B cell (primary cell): ENCODE results near the gene TEP1. TPM values are rescaled to one million over a fixed set of nuclear protein-coding genes. Genes with fewer than 3 reads are reported as not detected.

Experiments
- ATAC-seq: fragments of 200-7000 bp; cut with Tn5 transposase; one replicate; pipeline ENCODE4 v1.10.0; 2021; ENCODE audit warnings: low read depth, mild to moderate bottlenecking, moderate number of reproducible peaks, moderate library complexity
- CTCF ChIA-PET: fragments of 350-600 bp; sonication (Branson Sonifier 250); formaldehyde crosslinking; loops from one replicate; lab custom pipeline; 2021; ENCODE audit warnings: antibody characterized with exemption, inconsistent platforms; lab: Charles Lee
- POLR2A ChIA-PET: fragments of 350-600 bp; sonication (Branson Sonifier 250); formaldehyde crosslinking; loops from one replicate; lab custom pipeline; 2021; ENCODE audit warnings: antibody characterized with exemption; lab: Charles Lee
- DNase-seq: peaks from one replicate; pipeline ENCODE4 v3.0.0; 2013
- H2AFZ ChIP-seq: 2 replicates; pipeline ENCODE4 v1.6.1; 2012; ENCODE audit warnings: mild to moderate bottlenecking, low read depth, low read length; ENCODE audit not compliant: insufficient read depth, poor library complexity, severe bottlenecking
- H3K27ac ChIP-seq, 2 donors: 1 replicate in 1 of 2; 2 replicates in 1 of 2; pipeline ENCODE4 v1.5.1; 2012 to 2013; ENCODE audit warnings: low read length in 2 of 2, mild to moderate bottlenecking in 2 of 2, moderate library complexity in 1 of 2
- H3K27me3 ChIP-seq, 4 experiments: fragments of 200-600 bp in 1 of 4; sonication (generic) in 1 of 4; replicated peaks in 1 of 4; 1 replicate in 2 of 4; 2 replicates in 2 of 4; pipeline versions ENCODE4 v1.6.1 to v1.7.0; 2013 to 2016; ENCODE audit warnings: low read length in 3 of 4, mild to moderate bottlenecking in 2 of 4, mixed read lengths in 1 of 4, moderate library complexity in 1 of 4; ENCODE audit not compliant: insufficient read depth in 4 of 4, control insufficient read depth in 3 of 4; ENCODE audit errors: control extremely low read depth in 1 of 4
- H3K36me3 ChIP-seq, 2 experiments: replicated peaks in 1 of 2; 1 replicate in 1 of 2; 2 replicates in 1 of 2; pipeline versions ENCODE4 v1.6.1 to v1.7.1; 2013; ENCODE audit warnings: low read length in 1 of 2; ENCODE audit not compliant: insufficient read depth in 2 of 2, control insufficient read depth in 1 of 2; ENCODE audit errors: control extremely low read depth in 1 of 2, extremely low read depth in 1 of 2
- H3K4me1 ChIP-seq, 2 donors: fragments of 200-600 bp in 1 of 2; sonication (generic) in 1 of 2; 1 replicate in 1 of 2; 2 replicates in 1 of 2; pipeline versions ENCODE4 v1.5.1 to v1.6.1; 2013 to 2017; ENCODE audit warnings: low read length in 2 of 2; ENCODE audit not compliant: control insufficient read depth in 2 of 2, insufficient read depth in 2 of 2
- H3K4me2 ChIP-seq: replicated peaks from 2 replicates; pipeline ENCODE3; 2012; ENCODE audit warnings: mild to moderate bottlenecking, low read depth, low read length; ENCODE audit not compliant: poor library complexity, severe bottlenecking
- H3K4me3 ChIP-seq, 5 experiments: fragments of 200-600 bp in 1 of 5; sonication (generic) in 1 of 5; 1 replicate in 3 of 5; 2 replicates in 2 of 5; pipeline versions ENCODE4 v1.5.1 to v1.7.0; 2011 to 2016; ENCODE audit warnings: low read length in 4 of 5, mild to moderate bottlenecking in 4 of 5, low read depth in 2 of 5, control low read depth in 1 of 5, moderate library complexity in 1 of 5; ENCODE audit not compliant: insufficient read depth in 1 of 5; ENCODE audit errors: control extremely low read depth in 1 of 5, extremely low read depth in 1 of 5
- H3K79me2 ChIP-seq: fragments of 200-600 bp; sonication (generic); one replicate; pipeline ENCODE4 v1.6.0; 2016; ENCODE audit warnings: low read length; ENCODE audit not compliant: control insufficient read depth, insufficient read depth
- H3K9ac ChIP-seq: fragments of 200-600 bp; sonication (generic); 2 replicates; pipeline ENCODE4 v1.6.1; 2017; ENCODE audit warnings: mild to moderate bottlenecking, low read length, moderate library complexity
- H3K9me3 ChIP-seq, 3 donors: one replicate each; pipeline versions ENCODE4 v1.6.1 to v1.7.1; 2013; ENCODE audit warnings: low read length in 2 of 3; ENCODE audit not compliant: control insufficient read depth in 2 of 3, insufficient read depth in 1 of 3; ENCODE audit errors: control extremely low read depth in 1 of 3
- H4K20me1 ChIP-seq: 2 replicates; pipeline ENCODE4 v1.6.0; 2012; ENCODE audit warnings: mild to moderate bottlenecking, low read length; ENCODE audit not compliant: insufficient read depth, control insufficient read depth, poor library complexity, severe bottlenecking
- H3K27ac Mint-ChIP-seq: one replicate; pipeline ENCODE4 v1.8.0; 2021; ENCODE audit warnings: mixed read lengths
- H3K27me3 Mint-ChIP-seq: one replicate; pipeline ENCODE4 v1.8.0; 2021; ENCODE audit warnings: mixed read lengths
- H3K4me1 Mint-ChIP-seq: one replicate; pipeline ENCODE4 v1.8.0; 2021; ENCODE audit warnings: mixed read lengths
- H3K4me3 Mint-ChIP-seq: one replicate; pipeline ENCODE4 v1.8.0; 2021; ENCODE audit warnings: mixed read lengths
- H3K9me3 Mint-ChIP-seq: one replicate; pipeline ENCODE4 v1.8.0; 2022; ENCODE audit warnings: mixed read lengths; ENCODE audit not compliant: insufficient read depth
- CTCF ChIP-seq: fragments of 200-600 bp; IDR thresholded peaks from one replicate; pipeline ENCODE4 v1.8.0; 2022; ENCODE audit warnings: antibody characterized with exemption, mild to moderate bottlenecking
- EZH2 ChIP-seq: IDR thresholded peaks from 2 replicates; pipeline ENCODE4 v1.6.1; 2012; ENCODE audit warnings: borderline replicate concordance, low read depth, mild to moderate bottlenecking, moderate library complexity, low read length; ENCODE audit not compliant: insufficient read depth, poor library complexity, severe bottlenecking
- WGBS: methylation state at CpG from one replicate; pipeline ENCODE4 v1.1.5; 2013; ENCODE audit warnings: missing lambda C conversion rate; ENCODE audit not compliant: insufficient coverage; 5-methylcytosine and 5-hydroxymethylcytosine counted together
- intact Hi-C: fragments of 100-400 bp; cut with micrococcal nuclease; formaldehyde crosslinking; loops from one replicate; pipeline ENCODE4 v1.10.0; 2022
- polyA plus RNA-seq: library from polyadenylated mRNA; depleted of rRNA; stranded (reverse); fragments of >200 nt; gene quantifications from 2 replicates; pipeline ENCODE4 v1.2.3, GENCODE V29; 2012
- total RNA-seq, 2 donors: library from RNA; stranded (reverse); fragments of 120-200 nt in 1 of 2; gene quantifications; 1 replicate in 1 of 2; 2 replicates in 1 of 2; pipeline versions ENCODE4 v1.2.3 to v1.2.4, GENCODE V29; 2013 to 2022

Gene TEP1
- total and polyA plus RNA-seq, 2 donors (not counting 1 experiment from before 2014, with no cell fraction given) = 69.9 to 123 TPM

- ATAC-seq = no peak
- peaks cover 45 to 51% of the 10 kb centered on the region in 2 donors for H3K4me1 ChIP-seq
- CTCF ChIA-PET = interaction anchor here (1.7 kb wide), 1 partner anchor 26 kb away, joined by 11 read pairs; no protein-coding TSS in a partner anchor
- H3K36me3 ChIP-seq = peaks cover 2 to 20% of the 10 kb centered on the region in 2 experiments
- H3K4me3 ChIP-seq = no peak overlapping the region
- Mint-ChIP-seq H3K27me3 (no peaks in the 10 kb centered on the region), H3K9me3 (peaks cover 2% of the 10 kb centered on the region), H3K4me1 (peaks cover 51% of the 10 kb centered on the region), H3K27ac (peak overlapping the region; percentile 88), H3K4me3 (no peak overlapping the region)
- H2AFZ ChIP-seq = no peak overlapping the region
- no peak for TF ChIP-seq EZH2
- TF ChIP-seq CTCF = no peak
- DNase-seq = no peak
- no peak overlapping the region for H3K9ac ChIP-seq
- intact Hi-C loops = loop anchor here (1.0 kb wide), 1 partner anchor 14 kb away; no protein-coding TSS in a partner anchor
- no peaks in the 10 kb centered on the region for H3K79me2 ChIP-seq
- peaks cover 0 to 17% (median 3%) of the 10 kb centered on the region in 3 donors for H3K9me3 ChIP-seq
- peak overlapping the region; percentile 48 for H3K4me2 ChIP-seq
- no peaks in the 10 kb centered on the region for H4K20me1 ChIP-seq
- POLR2A ChIA-PET = no interaction called here
- no peaks in the 10 kb centered on the region for H3K27me3 ChIP-seq
- H3K27ac ChIP-seq = peak overlapping the region in 1 of 2 donors; percentile 56
- no CpG with 5 or more reads among the region's 2 CpGs for WGBS
Measured at GRCh38 chr14:20441461-20441860, 28.2 kb upstream of the TEP1 start.

GRCh38 chr14:20440882-20441281, 27.6 kb upstream of the TEP1 start:
- Histone ChIP-seq H3K4me2 (peak overlapping the region; percentile 48), H3K4me3 (no peak overlapping the region), H2AFZ (peak overlapping the region; percentile 69), H3K79me2 (no peaks in the 10 kb centered on the region), H4K20me1 (no peaks in the 10 kb centered on the region), H3K9me3 (peaks cover 0 to 17% (median 3%) of the 10 kb centered on the region in 3 donors), H3K9ac (no peak overlapping the region), H3K36me3 (peaks cover 0 to 15% of the 10 kb centered on the region in 2 experiments), H3K4me1 (peaks cover 45 to 57% of the 10 kb centered on the region in 2 donors), H3K27me3 (no peaks in the 10 kb centered on the region), H3K27ac (peak overlapping the region; percentile 46 to 56)
- peak overlapping the region; percentile 60 for H3K4me3 Mint-ChIP-seq
- 0% methylated on average over 1 of the region's 5 CpGs for WGBS
- peaks cover 53% of the 10 kb centered on the region for H3K4me1 Mint-ChIP-seq
- peaks cover 2% of the 10 kb centered on the region for H3K9me3 Mint-ChIP-seq
- TF ChIP-seq EZH2 = no peak
- POLR2A ChIA-PET = no interaction called here
- DNase-seq (no peak), ATAC-seq (peak; percentile 72)
- intact Hi-C loops = loop anchor here (1.0 kb wide), 1 partner anchor 14 kb away; no protein-coding TSS in a partner anchor
- H3K27ac Mint-ChIP-seq = peak overlapping the region; percentile 88
- H3K27me3 Mint-ChIP-seq = no peaks in the 10 kb centered on the region
- CTCF ChIA-PET = interaction anchor here (1.7 kb wide), 1 partner anchor 25 kb away, joined by 11 read pairs; no protein-coding TSS in a partner anchor
